Measurements from ENCODE around the gene ECD. TPM values are rescaled to one million over a fixed set of nuclear protein-coding genes. Genes with fewer than 3 reads are reported as not detected.

ECD gene
- polyA plus RNA-seq, 1 donor from 2014 or later, result 30.0 TPM

DNA sequence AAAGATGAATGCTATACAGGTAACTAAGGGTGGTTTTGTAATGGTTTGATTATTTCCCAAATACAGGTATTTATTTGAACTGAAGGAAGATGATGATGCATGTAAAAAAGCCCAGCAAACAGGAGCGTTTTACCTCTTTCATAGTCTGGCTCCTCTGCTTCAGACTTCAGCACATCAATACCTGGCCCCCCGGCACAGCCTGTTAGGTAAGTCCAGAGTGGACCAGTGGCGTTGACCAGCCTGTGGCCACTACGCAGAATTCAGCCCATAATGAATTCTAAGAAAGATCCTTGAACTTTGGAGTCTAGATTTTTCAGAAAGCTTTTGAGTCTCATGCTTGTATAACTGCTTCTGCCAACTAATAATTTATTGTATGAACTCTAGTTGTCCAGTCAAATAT is 47.9 kb downstream of the ECD start:
- no peaks in the 10 kb centered on the region for H3K9me3 ChIP-seq (ENCODE audit: low read length)
- no peak for TF ChIP-seq EP300 (conservative IDR thresholded peaks at IDR 0.05; ENCODE audit: poor library complexity, severe bottlenecking)
- no peak for TF ChIP-seq MXI1 (conservative IDR thresholded peaks at IDR 0.05; ENCODE audit: poor library complexity, severe bottlenecking)
- TF ChIP-seq POLR2AphosphoS5 (IDR thresholded peaks at IDR 0.05), result no peak
- TF ChIP-seq SMC3 (conservative IDR thresholded peaks at IDR 0.05; ENCODE audit: poor library complexity), result no peak
- TF ChIP-seq EZH2 (IDR thresholded peaks at IDR 0.05; ENCODE audit: borderline replicate concordance, insufficient read depth, low read length, poor library complexity, severe bottlenecking), result no peak
- TF ChIP-seq, protein P1, sequence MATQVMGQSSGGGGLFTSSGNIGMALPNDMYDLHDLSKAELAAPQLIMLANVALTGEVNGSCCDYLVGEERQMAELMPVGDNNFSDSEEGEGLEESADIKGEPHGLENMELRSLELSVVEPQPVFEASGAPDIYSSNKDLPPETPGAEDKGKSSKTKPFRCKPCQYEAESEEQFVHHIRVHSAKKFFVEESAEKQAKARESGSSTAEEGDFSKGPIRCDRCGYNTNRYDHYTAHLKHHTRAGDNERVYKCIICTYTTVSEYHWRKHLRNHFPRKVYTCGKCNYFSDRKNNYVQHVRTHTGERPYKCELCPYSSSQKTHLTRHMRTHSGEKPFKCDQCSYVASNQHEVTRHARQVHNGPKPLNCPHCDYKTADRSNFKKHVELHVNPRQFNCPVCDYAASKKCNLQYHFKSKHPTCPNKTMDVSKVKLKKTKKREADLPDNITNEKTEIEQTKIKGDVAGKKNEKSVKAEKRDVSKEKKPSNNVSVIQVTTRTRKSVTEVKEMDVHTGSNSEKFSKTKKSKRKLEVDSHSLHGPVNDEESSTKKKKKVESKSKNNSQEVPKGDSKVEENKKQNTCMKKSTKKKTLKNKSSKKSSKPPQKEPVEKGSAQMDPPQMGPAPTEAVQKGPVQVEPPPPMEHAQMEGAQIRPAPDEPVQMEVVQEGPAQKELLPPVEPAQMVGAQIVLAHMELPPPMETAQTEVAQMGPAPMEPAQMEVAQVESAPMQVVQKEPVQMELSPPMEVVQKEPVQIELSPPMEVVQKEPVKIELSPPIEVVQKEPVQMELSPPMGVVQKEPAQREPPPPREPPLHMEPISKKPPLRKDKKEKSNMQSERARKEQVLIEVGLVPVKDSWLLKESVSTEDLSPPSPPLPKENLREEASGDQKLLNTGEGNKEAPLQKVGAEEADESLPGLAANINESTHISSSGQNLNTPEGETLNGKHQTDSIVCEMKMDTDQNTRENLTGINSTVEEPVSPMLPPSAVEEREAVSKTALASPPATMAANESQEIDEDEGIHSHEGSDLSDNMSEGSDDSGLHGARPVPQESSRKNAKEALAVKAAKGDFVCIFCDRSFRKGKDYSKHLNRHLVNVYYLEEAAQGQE (IDR thresholded peaks at IDR 0.05; ENCODE audit: borderline replicate concordance), result no peak
- TF ChIP-seq TAF1 (IDR thresholded peaks at IDR 0.05; ENCODE audit: low read depth), result no peak
- TF ChIP-seq, protein P2, sequence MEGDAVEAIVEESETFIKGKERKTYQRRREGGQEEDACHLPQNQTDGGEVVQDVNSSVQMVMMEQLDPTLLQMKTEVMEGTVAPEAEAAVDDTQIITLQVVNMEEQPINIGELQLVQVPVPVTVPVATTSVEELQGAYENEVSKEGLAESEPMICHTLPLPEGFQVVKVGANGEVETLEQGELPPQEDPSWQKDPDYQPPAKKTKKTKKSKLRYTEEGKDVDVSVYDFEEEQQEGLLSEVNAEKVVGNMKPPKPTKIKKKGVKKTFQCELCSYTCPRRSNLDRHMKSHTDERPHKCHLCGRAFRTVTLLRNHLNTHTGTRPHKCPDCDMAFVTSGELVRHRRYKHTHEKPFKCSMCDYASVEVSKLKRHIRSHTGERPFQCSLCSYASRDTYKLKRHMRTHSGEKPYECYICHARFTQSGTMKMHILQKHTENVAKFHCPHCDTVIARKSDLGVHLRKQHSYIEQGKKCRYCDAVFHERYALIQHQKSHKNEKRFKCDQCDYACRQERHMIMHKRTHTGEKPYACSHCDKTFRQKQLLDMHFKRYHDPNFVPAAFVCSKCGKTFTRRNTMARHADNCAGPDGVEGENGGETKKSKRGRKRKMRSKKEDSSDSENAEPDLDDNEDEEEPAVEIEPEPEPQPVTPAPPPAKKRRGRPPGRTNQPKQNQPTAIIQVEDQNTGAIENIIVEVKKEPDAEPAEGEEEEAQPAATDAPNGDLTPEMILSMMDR (IDR thresholded peaks at IDR 0.05; ENCODE audit: poor library complexity, severe bottlenecking), result no peak
- no peak for TF ChIP-seq RAD21 (conservative IDR thresholded peaks at IDR 0.05)

DNA sequence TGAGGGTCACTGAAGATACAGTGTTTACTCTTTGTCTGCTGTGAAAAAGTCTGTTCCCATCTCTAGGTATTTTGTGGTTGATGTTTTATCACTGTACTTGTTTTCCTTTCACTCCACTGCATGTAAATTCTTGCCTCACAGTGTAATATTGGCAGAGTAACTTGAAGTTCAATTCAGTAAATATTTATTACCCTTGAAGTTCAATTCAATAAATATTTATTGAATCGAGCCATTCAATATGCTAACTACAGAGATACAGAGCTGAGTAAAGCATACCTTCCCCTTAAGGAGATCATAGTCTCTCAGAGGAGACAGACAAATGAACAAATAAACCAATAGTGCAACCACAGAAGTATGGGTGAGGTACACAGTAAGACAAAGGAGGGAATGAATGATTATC is 48.4 kb downstream of the ECD start:
- no peaks in the 10 kb centered on the region for H3F3A ChIP-seq (ENCODE audit: insufficient read depth, low read length, poor library complexity, severe bottlenecking)
- H3K27ac ChIP-seq (ENCODE audit: low read length), result no peak overlapping the region
- no peak overlapping the region for H3K4me2 ChIP-seq (ENCODE audit: low read length)
- no peaks in the 10 kb centered on the region for H4K20me1 ChIP-seq (ENCODE audit: insufficient read depth)
- no peak overlapping the region for H2AFZ ChIP-seq (ENCODE audit: low read depth, low read length)
- TF ChIP-seq, protein P2 (IDR thresholded peaks at IDR 0.05; ENCODE audit: poor library complexity, severe bottlenecking), result no peak
- no peak for TF ChIP-seq EP300 (conservative IDR thresholded peaks at IDR 0.05; ENCODE audit: poor library complexity, severe bottlenecking)
- no peak for TF ChIP-seq POLR2AphosphoS5 (IDR thresholded peaks at IDR 0.05)
- TF ChIP-seq TAF1 (IDR thresholded peaks at IDR 0.05; ENCODE audit: low read depth), result no peak
- no peak for TF ChIP-seq EZH2 (IDR thresholded peaks at IDR 0.05; ENCODE audit: borderline replicate concordance, insufficient read depth, low read length, poor library complexity, severe bottlenecking)
- TF ChIP-seq, protein P1 (IDR thresholded peaks at IDR 0.05; ENCODE audit: borderline replicate concordance), result no peak
- TF ChIP-seq SMC3 (conservative IDR thresholded peaks at IDR 0.05; ENCODE audit: poor library complexity), result no peak
- TF ChIP-seq MXI1 (conservative IDR thresholded peaks at IDR 0.05; ENCODE audit: poor library complexity, severe bottlenecking), result no peak
- no peak for TF ChIP-seq RAD21 (conservative IDR thresholded peaks at IDR 0.05)
- H3K9ac ChIP-seq (ENCODE audit: low read length), result no peak overlapping the region
- no peaks in the 10 kb centered on the region for H3K27me3 ChIP-seq (ENCODE audit: insufficient read depth, low read depth, low read length)
- no peaks in the 10 kb centered on the region for H3K36me3 ChIP-seq (ENCODE audit: insufficient read depth, low read length)
- no peaks in the 10 kb centered on the region for H3K9me3 ChIP-seq (ENCODE audit: low read length)
- no peaks in the 10 kb centered on the region for H3K79me2 ChIP-seq (replicated peaks; ENCODE audit: insufficient read depth, low read length)
- no peak overlapping the region for H3K4me3 ChIP-seq (ENCODE audit: low read length)
- no peaks in the 10 kb centered on the region for H3K9me2 ChIP-seq (ENCODE audit: insufficient read depth, low read length)

More for the DNA sequence above, 47.9 kb downstream of the ECD start:
- Histone ChIP-seq H3K36me3 (ENCODE audit: insufficient read depth, low read length) (no peaks in the 10 kb centered on the region), H3K4me2 (ENCODE audit: low read length) (no peak overlapping the region), H2AFZ (ENCODE audit: low read depth, low read length) (no peak overlapping the region), H3K9ac (ENCODE audit: low read length) (no peak overlapping the region), H3K4me3 (ENCODE audit: low read length) (no peak overlapping the region), H4K20me1 (ENCODE audit: insufficient read depth) (no peaks in the 10 kb centered on the region), H3K27ac (ENCODE audit: low read length) (no peak overlapping the region), H3K9me2 (ENCODE audit: insufficient read depth, low read length) (no peaks in the 10 kb centered on the region), H3F3A (ENCODE audit: insufficient read depth, low read length, poor library complexity, severe bottlenecking) (no peaks in the 10 kb centered on the region), H3K27me3 (ENCODE audit: insufficient read depth, low read depth, low read length) (no peaks in the 10 kb centered on the region), H3K79me2 (replicated peaks; ENCODE audit: insufficient read depth, low read length) (no peaks in the 10 kb centered on the region)
